Esophagus muscularis mucosa (tissue), 4 donors: ENCODE results near the gene LRIF1. TPM values are rescaled to one million over a fixed set of nuclear protein-coding genes. Genes with fewer than 3 reads are reported as not detected.
"Not testable (repeated sequence)": the region's sequence is repeated elsewhere in the genome, so short reads cannot be mapped to it uniquely, and the experiment has no call there.

Experiments
- DNase-seq: peaks from one replicate; pipeline ENCODE4 v3.0.0-alpha.2; 2017; ENCODE audit errors: extremely low spot score
- H3K27ac ChIP-seq, 4 donors: fragments of 200-600 bp; sonication (generic); replicated peaks in 1 of 4; 1 replicate in 3 of 4; 2 replicates in 1 of 4; pipeline ENCODE4 v1.5.1; 2016 to 2019; ENCODE audit warnings: mild to moderate bottlenecking in 1 of 4
- H3K27me3 ChIP-seq, 4 donors: fragments of 200-600 bp; sonication (generic); one replicate each; pipeline versions ENCODE4 v1.5.1 to v1.6.0; 2016 to 2019
- H3K36me3 ChIP-seq, 4 donors: fragments of 200-600 bp; sonication (generic); one replicate each; pipeline ENCODE4 v1.5.1; 2016 to 2019
- H3K4me1 ChIP-seq, 4 donors: fragments of 200-600 bp; sonication (generic); one replicate each; pipeline ENCODE4 v1.5.1; 2016 to 2019
- H3K4me3 ChIP-seq, 4 donors: fragments of 200-600 bp; sonication (generic); 1 replicate in 2 of 4; 2 replicates in 2 of 4; pipeline ENCODE4 v1.5.1; 2016 to 2019; ENCODE audit warnings: mild to moderate bottlenecking in 4 of 4, moderate library complexity in 1 of 4
- H3K9me3 ChIP-seq, 4 donors: fragments of 200-600 bp; sonication (generic); 1 replicate in 3 of 4; 2 replicates in 1 of 4; pipeline ENCODE4 v1.5.1; 2016 to 2019
- EP300 ChIP-seq: sonication (generic); formaldehyde crosslinking; IDR thresholded peaks from one replicate; pipeline ENCODE4 v1.6.1; 2017; ENCODE audit warnings: antibody characterized with exemption
- POLR2A ChIP-seq: fragments of 450-650 bp; IDR thresholded peaks from one replicate; pipeline ENCODE4 v1.6.1; 2017; ENCODE audit warnings: antibody characterized with exemption, moderate library complexity, mild to moderate bottlenecking, low read depth
- POLR2AphosphoS5 ChIP-seq, 2 donors: sonication (generic); formaldehyde crosslinking; IDR thresholded peaks; one replicate each; pipeline ENCODE4 v1.6.1; 2017; ENCODE audit warnings: antibody characterized with exemption in 2 of 2
- WGBS: methylation state at CpG from one replicate; pipeline ENCODE4 v1.1.5; 2018; 5-methylcytosine and 5-hydroxymethylcytosine counted together
- intact Hi-C: fragments of 100-400 bp; cut with DNase I; formaldehyde crosslinking; loops from one replicate; pipeline ENCODE4 v1.15.1; 2023
- total RNA-seq, 4 donors: library from RNA; depleted of rRNA; stranded (reverse); fragments of >200 nt; gene quantifications; one replicate each; pipeline versions ENCODE4 v1.1.0 to v1.2.1, GENCODE V29; 2016
- TF ChIP-seq, protein P1 (sequence below), 3 experiments: fragments of 200-600 bp in 2 of 3; fragments of 450-650 bp in 1 of 3; sonication (generic) in 2 of 3; IDR thresholded peaks; one replicate each; pipeline ENCODE4 v1.5.1; 2017 to 2019; ENCODE audit warnings: antibody characterized with exemption in 3 of 3, mild to moderate bottlenecking in 2 of 3, moderate library complexity in 1 of 3

LRIF1 gene, protein sequence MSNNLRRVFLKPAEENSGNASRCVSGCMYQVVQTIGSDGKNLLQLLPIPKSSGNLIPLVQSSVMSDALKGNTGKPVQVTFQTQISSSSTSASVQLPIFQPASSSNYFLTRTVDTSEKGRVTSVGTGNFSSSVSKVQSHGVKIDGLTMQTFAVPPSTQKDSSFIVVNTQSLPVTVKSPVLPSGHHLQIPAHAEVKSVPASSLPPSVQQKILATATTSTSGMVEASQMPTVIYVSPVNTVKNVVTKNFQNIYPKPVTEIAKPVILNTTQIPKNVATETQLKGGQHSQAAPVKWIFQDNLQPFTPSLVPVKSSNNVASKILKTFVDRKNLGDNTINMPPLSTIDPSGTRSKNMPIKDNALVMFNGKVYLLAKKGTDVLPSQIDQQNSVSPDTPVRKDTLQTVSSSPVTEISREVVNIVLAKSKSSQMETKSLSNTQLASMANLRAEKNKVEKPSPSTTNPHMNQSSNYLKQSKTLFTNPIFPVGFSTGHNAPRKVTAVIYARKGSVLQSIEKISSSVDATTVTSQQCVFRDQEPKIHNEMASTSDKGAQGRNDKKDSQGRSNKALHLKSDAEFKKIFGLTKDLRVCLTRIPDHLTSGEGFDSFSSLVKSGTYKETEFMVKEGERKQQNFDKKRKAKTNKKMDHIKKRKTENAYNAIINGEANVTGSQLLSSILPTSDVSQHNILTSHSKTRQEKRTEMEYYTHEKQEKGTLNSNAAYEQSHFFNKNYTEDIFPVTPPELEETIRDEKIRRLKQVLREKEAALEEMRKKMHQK
- total RNA-seq: 1 to 10 TPM; 4.5 to 8.3 (median 6.6) TPM

- Histone ChIP-seq H3K27me3 (peaks cover 0 to 17% (median 0%) of the 10 kb centered on the region in 4 donors), H3K9me3 (peaks cover 0 to 40% (median 15%) of the 10 kb centered on the region in 4 donors)
These were observed at the start of gene LRIF1 for GRCh38 chr1:110963691-110964454. Gene LRIF1 (minus strand): TSS chr1:110963922. CDS start chr1:110963688, 234 bp downstream.

GRCh38 chr1:111008031-111008430, 44.3 kb upstream of the LRIF1 start:
- H3K27me3 ChIP-seq: peaks cover 0 to 3% (median 0%) of the 10 kb centered on the region in 4 donors
- 100% methylated on average over 2 of the region's 2 CpGs for WGBS
- H3K27ac ChIP-seq: no peak overlapping the region
- no peak for DNase-seq
- no peak for TF ChIP-seq POLR2A
- no peaks in the 10 kb centered on the region for H3K4me1 ChIP-seq
- peaks cover 0 to 26% (median 16%) of the 10 kb centered on the region in 4 donors for H3K9me3 ChIP-seq
- H3K36me3 ChIP-seq: no peaks in the 10 kb centered on the region
- intact Hi-C loops: no loop called here
- H3K4me3 ChIP-seq: no peak overlapping the region

More at GRCh38 chr1:110963691-110964454, at the start of gene LRIF1:
- TF ChIP-seq EP300 (no peak), POLR2A (peak; percentile 46), POLR2AphosphoS5 (IDR thresholded peaks at IDR 0.05) (peak; percentile 90 to 96)
- TF ChIP-seq, protein P1, sequence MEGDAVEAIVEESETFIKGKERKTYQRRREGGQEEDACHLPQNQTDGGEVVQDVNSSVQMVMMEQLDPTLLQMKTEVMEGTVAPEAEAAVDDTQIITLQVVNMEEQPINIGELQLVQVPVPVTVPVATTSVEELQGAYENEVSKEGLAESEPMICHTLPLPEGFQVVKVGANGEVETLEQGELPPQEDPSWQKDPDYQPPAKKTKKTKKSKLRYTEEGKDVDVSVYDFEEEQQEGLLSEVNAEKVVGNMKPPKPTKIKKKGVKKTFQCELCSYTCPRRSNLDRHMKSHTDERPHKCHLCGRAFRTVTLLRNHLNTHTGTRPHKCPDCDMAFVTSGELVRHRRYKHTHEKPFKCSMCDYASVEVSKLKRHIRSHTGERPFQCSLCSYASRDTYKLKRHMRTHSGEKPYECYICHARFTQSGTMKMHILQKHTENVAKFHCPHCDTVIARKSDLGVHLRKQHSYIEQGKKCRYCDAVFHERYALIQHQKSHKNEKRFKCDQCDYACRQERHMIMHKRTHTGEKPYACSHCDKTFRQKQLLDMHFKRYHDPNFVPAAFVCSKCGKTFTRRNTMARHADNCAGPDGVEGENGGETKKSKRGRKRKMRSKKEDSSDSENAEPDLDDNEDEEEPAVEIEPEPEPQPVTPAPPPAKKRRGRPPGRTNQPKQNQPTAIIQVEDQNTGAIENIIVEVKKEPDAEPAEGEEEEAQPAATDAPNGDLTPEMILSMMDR (IDR thresholded peaks at IDR 0.05): peak; percentile 17 to 52 (median 17)
- H3K27ac ChIP-seq: peak within 1 kb of the TSS; percentile 79 to 94 (median 92)
- 4% methylated on average over 27 of the region's 54 CpGs for WGBS
- DNase-seq: peak; percentile 99
- intact Hi-C loops: no loop called here
- peak within 1 kb of the TSS; percentile 57 to 76 (median 69) for H3K4me3 ChIP-seq
- H3K36me3 ChIP-seq: no peaks in the 10 kb centered on the region
- H3K4me1 ChIP-seq: peaks cover 0 to 15% (median 8%) of the 10 kb centered on the region in 4 donors

DNA sequence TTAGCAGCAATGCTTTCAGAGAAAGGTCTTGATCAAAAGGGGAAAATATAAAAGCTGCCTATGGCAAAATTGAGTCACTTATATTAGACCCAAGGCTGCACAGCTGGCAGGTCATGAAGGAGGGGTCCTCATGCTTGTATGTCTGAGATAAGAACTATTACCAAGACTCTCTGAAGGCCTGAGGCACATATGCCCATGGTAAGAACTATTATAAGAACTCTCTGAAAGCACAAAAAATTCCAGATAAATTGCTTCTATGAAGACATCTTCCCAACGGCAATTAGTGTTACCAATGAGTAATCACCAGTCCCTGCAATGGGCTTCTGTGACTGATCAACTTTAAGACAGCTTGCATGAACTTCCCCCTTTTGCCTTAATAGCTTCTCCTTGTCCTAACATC, 42.8 kb upstream of the LRIF1 start:
- Histone ChIP-seq H3K27me3 (peaks cover 0 to 3% (median 0%) of the 10 kb centered on the region in 4 donors), H3K36me3 (no peaks in the 10 kb centered on the region), H3K4me3 (no peak overlapping the region), H3K4me1 (no peaks in the 10 kb centered on the region), H3K9me3 (peaks cover 0 to 27% (median 12%) of the 10 kb centered on the region in 4 donors), H3K27ac (no peak overlapping the region)
- 89% methylated on average over 1 of the region's 1 CpG for WGBS
- intact Hi-C loops: no loop called here
- TF ChIP-seq, protein P1 (IDR thresholded peaks at IDR 0.05): no peak
- TF ChIP-seq EP300 (no peak), POLR2AphosphoS5 (IDR thresholded peaks at IDR 0.05) (no peak)
- DNase-seq: no peak

- H3K36me3 ChIP-seq, H3K4me3 ChIP-seq, H3K27me3 ChIP-seq, DNase-seq, H3K27ac ChIP-seq, H3K4me1 ChIP-seq, intact Hi-C loops: not testable (repeated sequence)
- peaks cover 0 to 11% (median 3%) of the 10 kb centered on the region in 4 donors for H3K9me3 ChIP-seq
These were observed 35.9 kb upstream of the LRIF1 start for GRCh38 chr1:110999607-111000006.

GRCh38 chr1:110992329-110992728, 28.6 kb upstream of the LRIF1 start:
- H3K27ac ChIP-seq, H3K4me3 ChIP-seq, H3K4me1 ChIP-seq, DNase-seq, H3K36me3 ChIP-seq, intact Hi-C loops, H3K9me3 ChIP-seq, H3K27me3 ChIP-seq: not testable (repeated sequence)
- WGBS: 37% methylated on average over 2 of the region's 2 CpGs

GRCh38 chr1:110991295-110991694, 27.6 kb upstream of the LRIF1 start:
- H3K27ac ChIP-seq, H3K4me3 ChIP-seq, intact Hi-C loops, H3K4me1 ChIP-seq, DNase-seq, H3K27me3 ChIP-seq, H3K36me3 ChIP-seq, H3K9me3 ChIP-seq: not testable (repeated sequence)
- 88% methylated on average over 1 of the region's 1 CpG for whole genome bisulfite sequencing
